A549 (cell line): ENCODE measurements around the gene CACNA2D4. TPM values are rescaled to one million over a fixed set of nuclear protein-coding genes. Genes with fewer than 3 reads are reported as not detected.

Source experiments
- ATAC-seq, 2 experiments: fragments of 200-7000 bp in 1 of 2; fragments of >200 bp in 1 of 2; cut with Nextera tagmentation in 1 of 2; cut with Tn5 transposase in 1 of 2; 3 replicates each; pipeline versions ENCODE4 v1.8.0 to v1.9.1; 2018 to 2020; ENCODE audit warnings: mild to moderate bottlenecking in 1 of 2, moderate library complexity in 1 of 2
- CTCF ChIA-PET: fragments of 300-600 bp; sonication (Branson Sonifier 250); formaldehyde crosslinking; extraction: SDS; loops from one replicate; lab custom pipeline; 2021; ENCODE audit warnings: antibody characterized with exemption, inconsistent platforms; lab: Yijun Ruan, JAX
- POLR2A ChIA-PET: fragments of 350-600 bp; formaldehyde crosslinking; extraction: SDS; loops from one replicate; lab custom pipeline; 2021; ENCODE audit warnings: antibody characterized with exemption, inconsistent platforms; lab: Yijun Ruan, JAX
- DNase-seq, 2 experiments: peaks; one replicate each; pipeline versions ENCODE4 v3.0.0 to v3.0.0-alpha.2; 2011 to 2016; ENCODE audit warnings: low read depth in 1 of 2, low spot score in 1 of 2
- FAIRE-seq: peaks from 2 replicates; lab custom pipeline; 2011; peaks lifted over from hg19 to GRCh38; lab: Jason Lieb, UNC
- H3K27ac ChIP-seq, 2 experiments: fragments of >200 bp; sonication (Bioruptor Twin); formaldehyde crosslinking; 3 replicates each; pipeline ENCODE4 v1.5.1; 2016 to 2017
- H3K4me1 ChIP-seq: fragments of >200 bp; sonication (Bioruptor Twin); formaldehyde crosslinking; 3 replicates; pipeline ENCODE4 v1.6.1; 2016
- H3K4me2 ChIP-seq: fragments of >200 bp; sonication (Bioruptor Twin); formaldehyde crosslinking; 3 replicates; pipeline ENCODE4 v1.6.1; 2016
- H3K4me3 ChIP-seq: fragments of >200 bp; sonication (Bioruptor Twin); formaldehyde crosslinking; 3 replicates; pipeline ENCODE4 v1.5.1; 2016
- H3K9me3 ChIP-seq: fragments of >200 bp; sonication (Bioruptor Twin); formaldehyde crosslinking; 3 replicates; pipeline ENCODE4 v1.6.1; 2016
- CEBPB ChIP-seq, 2 experiments: fragments of >200 bp in 1 of 2; sonication (Bioruptor Twin) in 1 of 2; formaldehyde crosslinking in 1 of 2; IDR thresholded peaks; 2 replicates each; pipeline ENCODE4 v1.6.1; 2012 to 2016
- EHF ChIP-seq: fragments of 250-450 bp; sonication (Bioruptor Pico); IDR thresholded peaks from 2 replicates; pipeline ENCODE4 v1.5.0; 2020; ENCODE audit warnings: mild to moderate bottlenecking
- EHMT2 ChIP-seq: fragments of 200-600 bp; sonication (generic); IDR thresholded peaks from 2 replicates; pipeline ENCODE4 v1.6.1; 2016; ENCODE audit warnings: antibody characterized with exemption, low read depth, mild to moderate bottlenecking, moderate library complexity
- ESRRA ChIP-seq: fragments of 150-350 bp; IDR thresholded peaks from 2 replicates; pipeline ENCODE4 v1.6.1; 2014; ENCODE audit warnings: mild to moderate bottlenecking, low read length, borderline replicate concordance
- FOSB ChIP-seq: fragments of 250-450 bp; sonication (Bioruptor Pico); IDR thresholded peaks from 2 replicates; pipeline ENCODE4 v1.5.0; 2020; ENCODE audit warnings: mild to moderate bottlenecking, moderate library complexity
- FOXS1 ChIP-seq: fragments of 250-450 bp; sonication (Bioruptor Pico); IDR thresholded peaks from 2 replicates; pipeline ENCODE4 v1.5.0; 2020; ENCODE audit warnings: mild to moderate bottlenecking, moderate library complexity
- GATA3 ChIP-seq: IDR thresholded peaks from 2 replicates; pipeline ENCODE4 v1.6.1; 2012; ENCODE audit warnings: borderline replicate concordance
- HOXB5 ChIP-seq: fragments of 250-450 bp; sonication (Bioruptor Pico); IDR thresholded peaks from 2 replicates; pipeline ENCODE4 v1.5.0; 2020; ENCODE audit warnings: mild to moderate bottlenecking, moderate library complexity
- KDM5A ChIP-seq: fragments of 200-600 bp; sonication (generic); IDR thresholded peaks from 2 replicates; pipeline ENCODE4 v1.6.1; 2016; ENCODE audit warnings: antibody characterized with exemption, mild to moderate bottlenecking
- MAX ChIP-seq: IDR thresholded peaks from 2 replicates; pipeline ENCODE4 v1.6.1; 2012
- MYC ChIP-seq: IDR thresholded peaks from 2 replicates; pipeline ENCODE4 v1.6.1; 2012; ENCODE audit warnings: mild to moderate bottlenecking, inconsistent platforms, low read length, improper control_type of control experiment, borderline replicate concordance
- NR3C1 ChIP-seq: fragments of >200 bp; sonication (Bioruptor Twin); formaldehyde crosslinking; IDR thresholded peaks from 3 replicates; pipeline ENCODE4 v1.6.1; 2017
- PHF8 ChIP-seq: fragments of 200-600 bp; sonication (generic); IDR thresholded peaks from 2 replicates; pipeline ENCODE4 v1.6.1; 2016; ENCODE audit warnings: low read depth, mild to moderate bottlenecking, antibody characterized with exemption, moderate library complexity, borderline replicate concordance
- ZC3H11A ChIP-seq: fragments of 450-650 bp; IDR thresholded peaks from 2 replicates; pipeline ENCODE4 v1.6.1; 2014; ENCODE audit warnings: antibody characterized with exemption, mild to moderate bottlenecking
- ZFP36 ChIP-seq: fragments of 450-650 bp; IDR thresholded peaks from 2 replicates; pipeline ENCODE4 v1.6.1; 2014; ENCODE audit warnings: borderline replicate concordance; ENCODE audit not compliant: partially characterized antibody
- ZSCAN20 ChIP-seq: fragments of 250-450 bp; sonication (Bioruptor Pico); IDR thresholded peaks from 2 replicates; pipeline ENCODE4 v1.8.0; 2022; ENCODE audit warnings: mild to moderate bottlenecking, moderate library complexity
- WGBS: methylation state at CpG from one replicate; pipeline ENCODE4 v1.1.6; 2017; ENCODE audit errors: missing lambda C conversion rate; 5-methylcytosine and 5-hydroxymethylcytosine counted together
- polyA plus RNA-seq, 4 experiments: library from polyadenylated mRNA; depleted of rRNA in 3 of 4; stranded (reverse); fragments of >200 nt; fragmentation: RNase III in 1 of 4; extraction: RNeasy Plus Mini Kit Qiagen cat#74134 plus additional on column Dnase treatment in 1 of 4; gene quantifications; 2 replicates in 3 of 4; 3 replicates in 1 of 4; pipeline ENCODE4 v1.2.3, GENCODE V29; 2011 to 2017
- TF ChIP-seq, protein P1 (sequence below): fragments of 150-350 bp; IDR thresholded peaks from 2 replicates; pipeline ENCODE4 v1.6.1; 2014; ENCODE audit warnings: low read depth, mild to moderate bottlenecking, low read length
- TF ChIP-seq, protein P2 (sequence below): IDR thresholded peaks from 2 replicates; pipeline ENCODE4 v1.6.1; 2012

Gene CACNA2D4
- polyA plus RNA-seq, 2 of the 4 experiments (the other 2 are of a cell fraction), result not detected

DNA sequence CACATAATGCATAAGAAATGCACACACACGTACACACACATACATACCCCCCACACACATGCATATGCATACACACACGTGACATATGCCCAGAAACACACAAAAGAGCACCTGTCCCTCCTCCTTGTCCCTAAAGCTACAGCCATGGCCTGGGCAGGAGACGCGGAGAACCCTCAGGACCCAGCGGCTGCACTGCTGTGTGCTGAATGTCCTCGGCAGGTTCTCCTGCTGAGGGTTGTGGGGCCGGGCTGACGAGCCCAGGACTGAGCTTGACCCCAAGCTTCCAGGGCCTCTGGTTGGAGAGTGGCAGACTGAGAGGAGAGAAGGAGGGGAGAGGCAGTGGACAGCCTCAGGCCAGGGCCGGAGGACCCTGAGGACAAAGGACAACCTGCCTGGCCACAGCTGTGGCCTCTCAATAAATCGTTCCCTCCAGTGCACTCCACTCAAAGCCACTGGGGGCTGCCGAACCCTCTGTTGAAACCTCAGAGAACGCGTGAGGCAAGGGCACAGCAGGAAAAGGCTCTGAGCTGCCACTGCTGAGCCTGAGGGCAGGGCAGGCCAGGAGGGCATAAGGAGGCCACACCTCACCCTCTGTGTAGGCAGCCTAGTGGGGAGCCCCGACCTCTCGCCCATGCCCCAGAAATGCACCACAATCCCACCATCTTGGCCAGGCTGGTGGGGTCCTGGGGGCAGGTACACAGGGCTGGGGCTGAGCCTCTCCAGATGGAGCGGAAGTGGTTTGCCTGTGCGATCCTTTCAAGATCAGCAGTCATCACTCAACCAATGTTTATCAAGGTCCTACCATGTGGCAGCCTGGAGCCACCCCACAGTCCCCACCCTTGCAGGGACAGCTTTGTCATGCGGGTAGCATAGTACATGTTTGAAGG is 3.1 kb downstream of the CACNA2D4 start:
- ChIA-PET POLR2A (no interaction called here), CTCF (interaction anchor here (1.1 to 5.0 kb wide), 6 partner anchors 11 to 125 kb away, joined by 3 to 22 read pairs (median 4); no protein-coding TSS in a partner anchor)
- DNase-seq (no peak), ATAC-seq (no peak; a peak in 1 of 6 replicates), FAIRE-seq (no peak)
- H3K4me3 ChIP-seq, result no peak overlapping the region
- H3K4me2 ChIP-seq, result no peak overlapping the region
- 72% methylated on average over 10 of the region's 18 CpGs for WGBS
- no peaks in the 10 kb centered on the region for H3K9me3 ChIP-seq
- H3K27ac ChIP-seq, result no peak overlapping the region
- TF ChIP-seq ZSCAN20 (no peak), CEBPB (IDR thresholded peaks at IDR 0.05) (no peak), FOSB (CRISPR knock-in tag) (no peak), MAX (no peak)
- H3K4me1 ChIP-seq, result no peaks in the 10 kb centered on the region

DNA sequence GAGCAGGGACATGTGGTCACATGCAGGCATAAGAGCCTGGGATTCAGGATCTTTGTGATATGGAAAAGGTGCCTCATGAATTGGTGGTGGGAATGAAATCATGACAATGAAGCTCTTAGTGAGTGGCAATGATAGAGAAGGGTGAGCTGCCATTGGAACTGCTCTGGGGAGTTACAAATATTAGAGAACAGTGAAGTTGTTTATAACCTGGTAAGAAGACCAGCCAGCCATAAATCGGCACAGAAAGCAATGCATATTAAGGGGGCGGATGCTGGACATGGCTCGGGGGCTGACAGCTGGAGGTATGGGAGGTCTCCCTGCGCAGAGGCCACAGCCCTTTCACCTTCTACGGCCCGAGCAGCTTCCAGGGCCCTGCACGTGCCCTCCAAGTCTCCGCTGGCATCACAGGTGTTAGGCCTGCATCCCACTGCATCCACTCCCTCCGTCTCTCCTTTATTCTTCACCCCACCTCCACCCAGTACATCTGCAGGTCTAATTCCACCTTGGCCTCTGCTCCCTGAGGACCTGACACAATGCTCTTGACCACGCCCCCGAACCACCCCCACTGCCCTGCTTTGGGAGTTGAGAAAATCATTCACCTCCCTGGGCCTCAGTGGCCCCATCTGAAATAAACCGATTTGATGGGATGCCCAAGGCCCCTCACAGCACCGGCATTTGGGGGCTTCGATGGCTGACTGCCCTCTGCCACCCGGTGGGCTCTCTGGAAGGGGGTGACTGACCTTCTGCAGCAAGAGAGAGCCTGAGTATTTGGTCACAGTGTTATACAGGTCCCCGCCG is 4.1 kb downstream of the CACNA2D4 start:
- DNase-seq, result no peak
- ATAC-seq, result no peak
- no peaks in the 10 kb centered on the region for H3K4me1 ChIP-seq
- TF ChIP-seq, protein P1, sequence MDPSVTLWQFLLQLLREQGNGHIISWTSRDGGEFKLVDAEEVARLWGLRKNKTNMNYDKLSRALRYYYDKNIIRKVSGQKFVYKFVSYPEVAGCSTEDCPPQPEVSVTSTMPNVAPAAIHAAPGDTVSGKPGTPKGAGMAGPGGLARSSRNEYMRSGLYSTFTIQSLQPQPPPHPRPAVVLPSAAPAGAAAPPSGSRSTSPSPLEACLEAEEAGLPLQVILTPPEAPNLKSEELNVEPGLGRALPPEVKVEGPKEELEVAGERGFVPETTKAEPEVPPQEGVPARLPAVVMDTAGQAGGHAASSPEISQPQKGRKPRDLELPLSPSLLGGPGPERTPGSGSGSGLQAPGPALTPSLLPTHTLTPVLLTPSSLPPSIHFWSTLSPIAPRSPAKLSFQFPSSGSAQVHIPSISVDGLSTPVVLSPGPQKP, result no peak
- TF ChIP-seq NR3C1 (no peak), PHF8 (no peak), MYC (no peak), EHF (CRISPR knock-in tag) (no peak), ZC3H11A (no peak), FOSB (CRISPR knock-in tag) (no peak), ESRRA (no peak), KDM5A (no peak), GATA3 (no peak), HOXB5 (CRISPR knock-in tag) (no peak), ZFP36 (no peak), FOXS1 (CRISPR knock-in tag) (no peak), EHMT2 (no peak), CEBPB (IDR thresholded peaks at IDR 0.05) (no peak)
- TF ChIP-seq, protein P2, sequence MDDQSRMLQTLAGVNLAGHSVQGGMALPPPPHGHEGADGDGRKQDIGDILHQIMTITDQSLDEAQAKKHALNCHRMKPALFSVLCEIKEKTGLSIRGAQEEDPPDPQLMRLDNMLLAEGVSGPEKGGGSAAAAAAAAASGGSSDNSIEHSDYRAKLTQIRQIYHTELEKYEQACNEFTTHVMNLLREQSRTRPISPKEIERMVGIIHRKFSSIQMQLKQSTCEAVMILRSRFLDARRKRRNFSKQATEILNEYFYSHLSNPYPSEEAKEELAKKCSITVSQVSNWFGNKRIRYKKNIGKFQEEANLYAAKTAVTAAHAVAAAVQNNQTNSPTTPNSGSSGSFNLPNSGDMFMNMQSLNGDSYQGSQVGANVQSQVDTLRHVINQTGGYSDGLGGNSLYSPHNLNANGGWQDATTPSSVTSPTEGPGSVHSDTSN, result no peak
- WGBS, result 52% methylated on average over 16 of the region's 17 CpGs
- no peak overlapping the region for H3K27ac ChIP-seq
- CTCF ChIA-PET, result interaction anchor here (0.8 to 5.0 kb wide), 4 partner anchors 22 to 47 kb away, joined by 3 to 22 read pairs (median 4); no protein-coding TSS in a partner anchor
- FAIRE-seq, result no peak
- no peak overlapping the region for H3K4me3 ChIP-seq
- POLR2A ChIA-PET, result no interaction called here
- H3K4me2 ChIP-seq, result no peak overlapping the region
- H3K9me3 ChIP-seq, result no peaks in the 10 kb centered on the region
